C4-2B (cell line): Measurements from ENCODE around the gene ELP5.

Experiments
- ZFX ChIP-seq: fragments of 450-650 bp; IDR thresholded peaks from 2 replicates; pipeline ENCODE4 v1.6.1; 2017
- TF ChIP-seq, protein P1 (sequence below): fragments of 450-650 bp; conservative IDR thresholded peaks from 2 replicates; pipeline ENCODE4 v1.5.1; 2017; ENCODE audit warnings: mild to moderate bottlenecking

DNA sequence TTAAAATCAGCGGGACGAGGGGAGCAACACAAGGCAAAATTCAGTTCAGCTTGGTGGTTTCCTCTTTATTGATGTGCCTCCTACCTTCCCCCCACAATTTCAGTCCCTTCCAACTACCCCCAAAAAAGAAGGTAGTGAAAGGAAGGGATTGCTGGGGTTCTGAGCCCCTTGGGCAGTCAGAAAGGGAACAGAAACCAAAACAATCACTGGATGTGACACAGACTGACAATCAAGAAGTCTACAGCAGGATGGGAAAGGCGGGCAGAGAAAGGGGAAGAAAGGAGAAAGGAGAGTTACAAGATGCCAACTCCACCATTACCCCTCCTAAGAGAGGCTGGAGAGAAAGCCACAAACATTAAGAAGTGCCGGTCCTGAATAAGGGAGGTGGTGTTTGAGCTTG, 11.6 kb upstream of the ELP5 start:
- TF ChIP-seq, protein P1, sequence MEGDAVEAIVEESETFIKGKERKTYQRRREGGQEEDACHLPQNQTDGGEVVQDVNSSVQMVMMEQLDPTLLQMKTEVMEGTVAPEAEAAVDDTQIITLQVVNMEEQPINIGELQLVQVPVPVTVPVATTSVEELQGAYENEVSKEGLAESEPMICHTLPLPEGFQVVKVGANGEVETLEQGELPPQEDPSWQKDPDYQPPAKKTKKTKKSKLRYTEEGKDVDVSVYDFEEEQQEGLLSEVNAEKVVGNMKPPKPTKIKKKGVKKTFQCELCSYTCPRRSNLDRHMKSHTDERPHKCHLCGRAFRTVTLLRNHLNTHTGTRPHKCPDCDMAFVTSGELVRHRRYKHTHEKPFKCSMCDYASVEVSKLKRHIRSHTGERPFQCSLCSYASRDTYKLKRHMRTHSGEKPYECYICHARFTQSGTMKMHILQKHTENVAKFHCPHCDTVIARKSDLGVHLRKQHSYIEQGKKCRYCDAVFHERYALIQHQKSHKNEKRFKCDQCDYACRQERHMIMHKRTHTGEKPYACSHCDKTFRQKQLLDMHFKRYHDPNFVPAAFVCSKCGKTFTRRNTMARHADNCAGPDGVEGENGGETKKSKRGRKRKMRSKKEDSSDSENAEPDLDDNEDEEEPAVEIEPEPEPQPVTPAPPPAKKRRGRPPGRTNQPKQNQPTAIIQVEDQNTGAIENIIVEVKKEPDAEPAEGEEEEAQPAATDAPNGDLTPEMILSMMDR: no peak
- TF ChIP-seq ZFX: no peak
